PC-9 (cell line): ENCODE measurements around the gene RAB2B. TPM values are rescaled to one million over a fixed set of nuclear protein-coding genes. Genes with fewer than 3 reads are reported as not detected.

Experiments
- BruUV-seq: library from RNA; stranded (reverse); fragments of 400-500 nt; replicated peaks from 2 replicates; lab custom pipeline; 2021; lab: Mats Ljungman, UMichigan
- CTCF ChIA-PET: fragments of 300-600 bp; sonication (Branson Sonifier 250); formaldehyde crosslinking; loops from one replicate; lab custom pipeline; 2022; ENCODE audit warnings: antibody characterized with exemption; lab: Charles Lee
- POLR2A ChIA-PET: fragments of 300-600 bp; sonication (Branson Sonifier 250); formaldehyde crosslinking; loops from one replicate; lab custom pipeline; 2022; ENCODE audit warnings: antibody characterized with exemption; ENCODE audit not compliant: unreplicated experiment; lab: Charles Lee
- DNase-seq, 2 experiments: peaks; one replicate each; pipeline versions ENCODE4 v3.0.0 to v3.0.0-alpha.2; 2015 to 2022; ENCODE audit warnings: mixed read lengths in 1 of 2
- H2AFZ ChIP-seq: fragments of 200-600 bp; sonication (generic); 2 replicates; pipeline ENCODE4 v1.8.1; 2017; ENCODE audit warnings: antibody characterized with exemption
- H3F3A ChIP-seq: fragments of 200-600 bp; sonication (generic); 2 replicates; pipeline ENCODE4 v1.8.1; 2017; ENCODE audit warnings: antibody characterized with exemption, mild to moderate bottlenecking, low read depth; ENCODE audit not compliant: insufficient read depth
- H3K27ac ChIP-seq: fragments of 200-600 bp; sonication (generic); 2 replicates; pipeline ENCODE4 v1.6.1; 2016; ENCODE audit warnings: mixed run types
- H3K27me3 ChIP-seq: fragments of 200-600 bp; sonication (generic); 2 replicates; pipeline ENCODE4 v1.6.1; 2016; ENCODE audit warnings: low read depth, mixed run types; ENCODE audit not compliant: insufficient read depth
- H3K36me3 ChIP-seq: fragments of 200-600 bp; sonication (generic); 2 replicates; pipeline ENCODE4 v1.6.1; 2016; ENCODE audit warnings: low read depth, mixed run types
- H3K4me1 ChIP-seq: fragments of 200-600 bp; sonication (generic); replicated peaks from 2 replicates; pipeline ENCODE4 v1.6.1; 2016; ENCODE audit warnings: mixed run types; ENCODE audit not compliant: insufficient read depth
- H3K4me2 ChIP-seq: fragments of 200-600 bp; sonication (generic); 2 replicates; pipeline ENCODE4 v1.6.1; 2017; ENCODE audit warnings: mixed run types
- H3K4me3 ChIP-seq: fragments of 200-600 bp; sonication (generic); 2 replicates; pipeline ENCODE4 v1.6.1; 2016; ENCODE audit warnings: mixed run types
- H3K79me2 ChIP-seq: fragments of 200-600 bp; sonication (generic); 2 replicates; pipeline ENCODE4 v1.6.1; 2017; ENCODE audit warnings: low read depth, mixed run types
- H3K9me2 ChIP-seq: fragments of 200-600 bp; sonication (generic); 2 replicates; pipeline ENCODE4 v1.8.1; 2017; ENCODE audit warnings: mild to moderate bottlenecking; ENCODE audit not compliant: insufficient read depth
- H3K9me3 ChIP-seq: fragments of 200-600 bp; sonication (generic); 2 replicates; pipeline ENCODE4 v1.8.1; 2016; ENCODE audit warnings: low read depth; ENCODE audit not compliant: insufficient read depth
- H4K20me1 ChIP-seq: fragments of 200-600 bp; sonication (generic); 2 replicates; pipeline ENCODE4 v1.8.1; 2017; ENCODE audit not compliant: insufficient read depth
- EZH2 ChIP-seq: fragments of 200-600 bp; sonication (generic); IDR thresholded peaks from 2 replicates; pipeline ENCODE4 v1.8.0; 2017; ENCODE audit warnings: antibody characterized with exemption, low read depth
- intact Hi-C: fragments of 100-400 bp; cut with micrococcal nuclease; formaldehyde crosslinking; loops from one replicate; pipeline ENCODE4 v1.10.0; 2022; ENCODE audit not compliant: unreplicated experiment
- total RNA-seq: library from RNA; stranded (reverse); gene quantifications from 2 replicates; pipeline ENCODE4 v1.2.3, GENCODE V29; 2021
- TF ChIP-seq, protein P1 (sequence below): fragments of 200-600 bp; sonication (generic); conservative IDR thresholded peaks from 2 replicates; pipeline ENCODE4 v1.6.1; 2017; ENCODE audit warnings: mixed run types, antibody characterized with exemption, mild to moderate bottlenecking, moderate library complexity

Gene RAB2B
- total RNA-seq, 1 experiment from 2014 or later, result 12.8 TPM

DNA sequence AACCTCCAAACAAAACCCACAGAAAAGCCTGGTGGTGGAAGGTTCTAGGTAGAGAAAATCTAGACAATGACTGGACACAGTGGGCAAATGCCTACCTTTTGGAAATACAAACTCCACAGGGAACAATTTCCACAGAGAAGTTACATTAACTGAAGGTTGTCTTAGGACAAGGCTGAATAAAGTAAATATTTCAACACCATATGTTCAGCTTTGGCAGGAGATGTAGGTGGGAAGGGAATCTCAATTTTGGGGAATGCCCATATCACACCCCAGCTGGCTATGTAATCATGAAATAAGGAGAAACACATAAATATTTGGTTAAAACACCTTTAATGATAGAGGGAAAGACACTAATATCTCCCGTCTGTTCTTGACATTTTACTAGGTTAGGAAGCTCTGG, 44.0 kb upstream of the RAB2B start:
- H4K20me1 ChIP-seq, result no peaks in the 10 kb centered on the region
- DNase-seq, result no peak
- no peaks in the 10 kb centered on the region for H3K4me1 ChIP-seq
- ChIA-PET POLR2A (no interaction called here), CTCF (no interaction called here)
- no peaks in the 10 kb centered on the region for H3K36me3 ChIP-seq
- H3K27ac ChIP-seq, result no peak overlapping the region
- H3K4me2 ChIP-seq, result no peak overlapping the region
- no peak overlapping the region for H2AFZ ChIP-seq
- H3K27me3 ChIP-seq, result no peaks in the 10 kb centered on the region
- H3K9me2 ChIP-seq, result no peaks in the 10 kb centered on the region
- TF ChIP-seq EZH2, result no peak
- TF ChIP-seq, protein P1, sequence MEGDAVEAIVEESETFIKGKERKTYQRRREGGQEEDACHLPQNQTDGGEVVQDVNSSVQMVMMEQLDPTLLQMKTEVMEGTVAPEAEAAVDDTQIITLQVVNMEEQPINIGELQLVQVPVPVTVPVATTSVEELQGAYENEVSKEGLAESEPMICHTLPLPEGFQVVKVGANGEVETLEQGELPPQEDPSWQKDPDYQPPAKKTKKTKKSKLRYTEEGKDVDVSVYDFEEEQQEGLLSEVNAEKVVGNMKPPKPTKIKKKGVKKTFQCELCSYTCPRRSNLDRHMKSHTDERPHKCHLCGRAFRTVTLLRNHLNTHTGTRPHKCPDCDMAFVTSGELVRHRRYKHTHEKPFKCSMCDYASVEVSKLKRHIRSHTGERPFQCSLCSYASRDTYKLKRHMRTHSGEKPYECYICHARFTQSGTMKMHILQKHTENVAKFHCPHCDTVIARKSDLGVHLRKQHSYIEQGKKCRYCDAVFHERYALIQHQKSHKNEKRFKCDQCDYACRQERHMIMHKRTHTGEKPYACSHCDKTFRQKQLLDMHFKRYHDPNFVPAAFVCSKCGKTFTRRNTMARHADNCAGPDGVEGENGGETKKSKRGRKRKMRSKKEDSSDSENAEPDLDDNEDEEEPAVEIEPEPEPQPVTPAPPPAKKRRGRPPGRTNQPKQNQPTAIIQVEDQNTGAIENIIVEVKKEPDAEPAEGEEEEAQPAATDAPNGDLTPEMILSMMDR, result no peak
- H3K9me3 ChIP-seq, result no peaks in the 10 kb centered on the region
- no peak overlapping the region for H3K4me3 ChIP-seq
- H3F3A ChIP-seq, result no peaks in the 10 kb centered on the region
- no TSS peak for BruUV-seq
- no peaks in the 10 kb centered on the region for H3K79me2 ChIP-seq
- intact Hi-C loops, result no loop called here

DNA sequence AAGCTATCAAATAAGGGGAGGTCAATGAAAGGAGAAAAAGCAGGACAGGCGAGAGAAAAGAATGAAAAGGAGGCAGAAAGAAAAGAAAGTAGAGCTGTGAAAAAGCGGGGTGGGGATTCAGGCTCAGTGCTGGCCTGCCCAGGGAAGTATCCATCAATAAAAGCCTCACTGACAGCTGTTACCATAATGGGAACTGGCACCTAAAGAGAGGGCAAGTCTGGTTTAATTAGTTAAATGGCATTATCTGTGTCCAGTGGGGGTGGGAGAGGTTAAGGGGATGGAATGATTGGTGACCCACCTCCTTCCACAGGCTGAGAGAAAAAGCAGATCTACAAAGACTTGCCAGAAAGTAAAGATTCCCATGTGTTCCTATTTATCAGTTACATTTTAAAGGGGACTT, 42.0 kb upstream of the RAB2B start:
- ChIA-PET CTCF (no interaction called here), POLR2A (interaction anchor here (0.6 kb wide), 1 partner anchor 27 kb away, joined by 5 read pairs; no protein-coding TSS in a partner anchor)
- no peak for TF ChIP-seq EZH2
- TF ChIP-seq, protein P1, result no peak
- no peaks in the 10 kb centered on the region for H3K36me3 ChIP-seq
- H3K4me1 ChIP-seq, result no peaks in the 10 kb centered on the region
- DNase-seq, result no peak
- no peak overlapping the region for H3K4me2 ChIP-seq
- no peaks in the 10 kb centered on the region for H3K9me3 ChIP-seq
- no peak overlapping the region for H2AFZ ChIP-seq
- no peaks in the 10 kb centered on the region for H3F3A ChIP-seq
- BruUV-seq, result no TSS peak
- H3K4me3 ChIP-seq, result no peak overlapping the region
- no peaks in the 10 kb centered on the region for H3K9me2 ChIP-seq
- H4K20me1 ChIP-seq, result no peaks in the 10 kb centered on the region
- intact Hi-C loops, result no loop called here
- H3K27ac ChIP-seq, result no peak overlapping the region
- no peaks in the 10 kb centered on the region for H3K79me2 ChIP-seq
- H3K27me3 ChIP-seq, result no peaks in the 10 kb centered on the region

DNA sequence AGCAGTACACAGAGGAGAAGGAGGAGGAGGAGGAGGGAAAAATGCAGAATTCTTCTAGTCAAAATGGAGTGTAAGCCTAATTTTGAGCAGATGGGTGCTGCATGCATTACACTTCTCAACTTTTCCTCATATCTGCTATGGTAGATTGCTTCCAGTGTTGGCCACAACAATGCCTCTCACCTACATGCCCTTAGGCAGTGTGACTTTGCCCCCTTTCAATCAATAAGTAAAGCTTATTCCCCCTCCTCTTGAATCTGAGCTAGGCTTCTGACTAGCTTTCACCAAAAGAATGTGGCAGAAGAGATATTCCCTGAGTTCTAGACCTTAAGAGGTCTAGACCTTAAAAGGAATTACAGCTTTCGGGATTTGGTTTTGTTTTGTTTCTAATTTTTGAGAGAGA, 37.6 kb upstream of the RAB2B start:
- H3F3A ChIP-seq, result peaks cover 7% of the 10 kb centered on the region; the same call in 1 of the 2 replicates
- H3K4me3 ChIP-seq, result no peak overlapping the region
- H3K4me1 ChIP-seq, result peaks cover 9% of the 10 kb centered on the region
- H3K9me3 ChIP-seq, result no peaks in the 10 kb centered on the region
- no peak overlapping the region for H2AFZ ChIP-seq
- intact Hi-C loops, result no loop called here
- H3K9me2 ChIP-seq, result no peaks in the 10 kb centered on the region
- no peak overlapping the region for H3K27ac ChIP-seq
- BruUV-seq, result no TSS peak
- H3K79me2 ChIP-seq, result peaks cover 22% of the 10 kb centered on the region
- H3K4me2 ChIP-seq, result no peak overlapping the region
- H3K36me3 ChIP-seq, result no peaks in the 10 kb centered on the region
- CTCF ChIA-PET, result interaction anchor here (0.5 kb wide), 1 partner anchor 220 kb away, joined by 3 read pairs; no protein-coding TSS in a partner anchor
- no peaks in the 10 kb centered on the region for H4K20me1 ChIP-seq
- TF ChIP-seq, protein P1, result no peak
- TF ChIP-seq EZH2, result no peak
- DNase-seq, result no peak
- POLR2A ChIA-PET, result no interaction called here
- H3K27me3 ChIP-seq, result no peaks in the 10 kb centered on the region
